DMS153 treated with DMSO at 0.1 percent for 48 hours (cell line): ENCODE data around the gene ALPK1.
"Not testable (repeated sequence)": the region's sequence is repeated elsewhere in the genome, so short reads cannot be mapped to it uniquely, and the experiment has no call there.

Source experiments
- DNase-seq: peaks from one replicate; lab custom pipeline; 2025; ENCODE audit not compliant: unreplicated experiment; lab: John Stamatoyannopoulos, UW

Gene ALPK1

GRCh38 chr4:112284166-112284565 lies 13.0 kb upstream of the ALPK1 start:
- no peak for DNase-seq

- DNase-seq, result no peak
Measured at GRCh38 chr4:112284662-112285411, 12.3 kb upstream of the ALPK1 start.

GRCh38 chr4:112287258-112287989 lies 9.7 kb upstream of the ALPK1 start:
- no peak for DNase-seq

GRCh38 chr4:112288455-112288854 lies 8.7 kb upstream of the ALPK1 start:
- no peak for DNase-seq

- DNase-seq, result no peak
Measured at GRCh38 chr4:112289407-112290253, 7.5 kb upstream of the ALPK1 start.

- DNase-seq, result no peak
Measured at GRCh38 chr4:112290341-112290740, 6.8 kb upstream of the ALPK1 start.

GRCh38 chr4:112299721-112300120 lies 2.6 kb downstream of the ALPK1 start:
- DNase-seq, result no peak

- DNase-seq, result no peak
Measured at GRCh38 chr4:112302320-112303274, 5.4 kb downstream of the ALPK1 start.

GRCh38 chr4:112305477-112305876 lies 8.3 kb downstream of the ALPK1 start:
- DNase-seq, result not testable (repeated sequence)

- peak; percentile 3 for DNase-seq
Measured at GRCh38 chr4:112309263-112309791, 12.2 kb downstream of the ALPK1 start.

- DNase-seq, result no peak
Measured at GRCh38 chr4:112311516-112311915, 14.3 kb downstream of the ALPK1 start.

GRCh38 chr4:112312610-112313239 lies 15.6 kb downstream of the ALPK1 start:
- DNase-seq, result no peak

- DNase-seq, result no peak
Measured at GRCh38 chr4:112315446-112315845, 18.3 kb downstream of the ALPK1 start.

GRCh38 chr4:112316360-112316759 lies 19.2 kb downstream of the ALPK1 start:
- no peak for DNase-seq

- no peak for DNase-seq
Measured at GRCh38 chr4:112318239-112319142, 21.3 kb downstream of the ALPK1 start.

- DNase-seq, result peak; percentile 29
Measured at GRCh38 chr4:112321776-112322684, 24.9 kb downstream of the ALPK1 start.

GRCh38 chr4:112322866-112323265 lies 25.7 kb downstream of the ALPK1 start:
- no peak for DNase-seq

GRCh38 chr4:112325530-112325929 lies 28.4 kb downstream of the ALPK1 start:
- DNase-seq, result no peak
